AG09319 (cell line): ENCODE data around the gene FOXS1.
A peak's percentile ranks its signal among the peaks of the same experiment; 100 is the strongest.

ENCODE experiments used
- DNase-seq: peaks from one replicate; pipeline ENCODE4 v3.0.0-alpha.2; 2010; ENCODE audit warnings: low read depth; ENCODE audit errors: extremely low read depth
- CTCF ChIP-seq: IDR thresholded peaks from 2 replicates; pipeline ENCODE4 v1.5.1; 2011; ENCODE audit warnings: low read depth, mild to moderate bottlenecking, inconsistent platforms, low read length, moderate library complexity

The FOXS1 gene

GRCh38 chr20:31845300-31845863, at the start of gene FOXS1:
TSS of gene FOXS1 (minus strand) at chr20:31845604. CDS start at chr20:31845542, 62 bp downstream.
- TF ChIP-seq CTCF: no peak
- no peak for DNase-seq

GRCh38 chr20:31890646-31891045, 45.2 kb upstream of the FOXS1 start:
- DNase-seq: no peak
- TF ChIP-seq CTCF: no peak

- no peak for DNase-seq
- no peak for TF ChIP-seq CTCF
These were observed 38.4 kb upstream of the FOXS1 start for GRCh38 chr20:31883829-31884228.

- DNase-seq: no peak
- no peak for TF ChIP-seq CTCF
These were observed 36.5 kb upstream of the FOXS1 start for GRCh38 chr20:31881945-31882344.

GRCh38 chr20:31879143-31879987, 34.0 kb upstream of the FOXS1 start:
- peak; percentile 88 for DNase-seq
- TF ChIP-seq CTCF: no peak

GRCh38 chr20:31877684-31878083, 32.3 kb upstream of the FOXS1 start:
- TF ChIP-seq CTCF: no peak
- DNase-seq: no peak

GRCh38 chr20:31875671-31876070, 30.3 kb upstream of the FOXS1 start:
- no peak for DNase-seq
- no peak for TF ChIP-seq CTCF
